GM12801 (cell line): ENCODE results near the gene NR2C2.

Experiments
- CTCF ChIP-seq: IDR thresholded peaks from one replicate; pipeline ENCODE4 v1.5.1; 2011; ENCODE audit warnings: control low read depth; ENCODE audit not compliant: insufficient read length; ENCODE audit errors: extremely low read depth

The NR2C2 gene

GRCh38 chr3:14990780-14991148, 43.4 kb downstream of the NR2C2 start:
- no peak for TF ChIP-seq CTCF

GRCh38 chr3:14991151-14991742, 43.9 kb downstream of the NR2C2 start:
- no peak for TF ChIP-seq CTCF

GRCh38 chr3:14991818-14992612, 44.6 kb downstream of the NR2C2 start:
- TF ChIP-seq CTCF, result no peak

GRCh38 chr3:14997941-14998340, 50.6 kb downstream of the NR2C2 start:
- no peak for TF ChIP-seq CTCF

- no peak for TF ChIP-seq CTCF
These were observed 60.3 kb downstream of the NR2C2 start for GRCh38 chr3:15007681-15008141.

- no peak for TF ChIP-seq CTCF
These were observed 61.8 kb downstream of the NR2C2 start for GRCh38 chr3:15009167-15009566.

GRCh38 chr3:15010664-15011063, 63.3 kb downstream of the NR2C2 start:
- no peak for TF ChIP-seq CTCF
